Suppressor macrophage (primary cell): ENCODE measurements around the gene TMEM205.
"Not testable (repeated sequence)": the region's sequence is repeated elsewhere in the genome, so short reads cannot be mapped to it uniquely, and the experiment has no call there.

Source experiments
- DNase-seq, 4 experiments: peaks; one replicate each; pipeline ENCODE4 v3.0.0-alpha.2; 2020 to 2022
- total RNA-seq, 17 experiments: gene quantifications; one replicate each; lab custom pipeline; 2026; ENCODE audit warnings: mixed read lengths in 6 of 17, inconsistent platforms in 3 of 17; lab: John Stamatoyannopoulos, UW

TMEM205 gene
- total RNA-seq = 8.7 to 23.3 (median 16.4) reads per million in 17 experiments

GRCh38 chr19:11346104-11346940 lies at the start of gene TMEM205, which contains the start of gene CCDC159:
TSS of gene TMEM205 (minus strand) at chr19:11346268. CDS start at chr19:11345619, 649 bp downstream.
TSS of gene CCDC159 (plus strand) at chr19:11346519. CDS start at chr19:11346607, 88 bp downstream.
- peak; percentile 99 to 100 (median 99) for DNase-seq

GRCh38 chr19:11390933-11391680 lies 45.0 kb upstream of the TMEM205 start:
- DNase-seq = no peak

- DNase-seq = no peak
These were observed 44.3 kb upstream of the TMEM205 start for GRCh38 chr19:11390359-11390758.

- DNase-seq = peak; percentile 69 to 81 (median 72)
These were observed 41.3 kb upstream of the TMEM205 start for GRCh38 chr19:11387162-11388034.

- DNase-seq = no peak
These were observed 38.7 kb upstream of the TMEM205 start for GRCh38 chr19:11384778-11385129.

- no peak for DNase-seq
These were observed 37.6 kb upstream of the TMEM205 start for GRCh38 chr19:11383706-11384048.

- peak; percentile 63 to 83 (median 71) for DNase-seq
These were observed 37.0 kb upstream of the TMEM205 start for GRCh38 chr19:11382898-11383705.

GRCh38 chr19:11380653-11381537 lies 34.8 kb upstream of the TMEM205 start:
- DNase-seq = peak; percentile 91 to 95 (median 94)

- DNase-seq = no peak
These were observed 33.8 kb upstream of the TMEM205 start for GRCh38 chr19:11379857-11380350.

GRCh38 chr19:11379269-11379845 lies 33.3 kb upstream of the TMEM205 start:
- not testable (repeated sequence) for DNase-seq

- DNase-seq = peak in 3 of 4 experiments; percentile 28 to 67 (median 43)
These were observed 32.5 kb upstream of the TMEM205 start for GRCh38 chr19:11378319-11379189.

- no peak for DNase-seq
These were observed 31.7 kb upstream of the TMEM205 start for GRCh38 chr19:11377756-11378155.

GRCh38 chr19:11377237-11377636 lies 31.2 kb upstream of the TMEM205 start:
- peak; percentile 62 to 79 (median 72) for DNase-seq

- DNase-seq = peak; percentile 22 to 67 (median 46)
These were observed 29.3 kb upstream of the TMEM205 start for GRCh38 chr19:11375143-11375948.

- DNase-seq = peak; percentile 99 to 100 (median 99)
These were observed 28.5 kb upstream of the TMEM205 start, which contains the start of gene SWSAP1 for GRCh38 chr19:11374433-11375142. TSS of gene SWSAP1 (plus strand) at chr19:11374666. CDS start at chr19:11374681, 15 bp downstream.

GRCh38 chr19:11373885-11374432 lies 27.9 kb upstream of the TMEM205 start:
- peak in 3 of 4 experiments; percentile 34 to 39 (median 36) for DNase-seq
